ENCODE data around the gene LPA.
"Not testable (repeated sequence)": the region's sequence is repeated elsewhere in the genome, so short reads cannot be mapped to it uniquely, and the experiment has no call there.

The LPA gene

GRCh38 chr6:160667639-160668481, 3.8 kb upstream of the LPA start:
- DNase-seq = no peak

- DNase-seq = no peak
Observed at GRCh38 chr6:160662842-160663241, 1.2 kb downstream of the LPA start.

GRCh38 chr6:160662429-160662828, 1.6 kb downstream of the LPA start:
- DNase-seq = no peak

GRCh38 chr6:160661216-160661615, 2.9 kb downstream of the LPA start:
- no peak for DNase-seq

GRCh38 chr6:160659562-160659961, 4.5 kb downstream of the LPA start:
- no peak for DNase-seq

GRCh38 chr6:160634706-160635105, 29.4 kb downstream of the LPA start:
- DNase-seq = no peak

GRCh38 chr6:160595838-160596832, 67.9 kb downstream of the LPA start:
- no peak for DNase-seq

- not testable (repeated sequence) for DNase-seq
Observed at GRCh38 chr6:160595297-160595696, 68.8 kb downstream of the LPA start.

GRCh38 chr6:160586374-160586773, 77.7 kb downstream of the LPA start:
- DNase-seq = no peak

- DNase-seq = no peak
Observed at GRCh38 chr6:160583794-160584193, 80.3 kb downstream of the LPA start.

GRCh38 chr6:160581406-160581805, 82.7 kb downstream of the LPA start:
- DNase-seq = no peak

- not testable (repeated sequence) for DNase-seq
Observed at GRCh38 chr6:160578515-160578914, 85.6 kb downstream of the LPA start.

GRCh38 chr6:160573943-160574342, 90.1 kb downstream of the LPA start:
- DNase-seq = no peak

- DNase-seq = not testable (repeated sequence)
Observed at GRCh38 chr6:160571201-160571600, 92.9 kb downstream of the LPA start.

- DNase-seq = no peak
Observed at GRCh38 chr6:160544802-160545201, 119.3 kb downstream of the LPA start.

- no peak for DNase-seq
Observed at GRCh38 chr6:160535270-160535669, 128.8 kb downstream of the LPA start.

GRCh38 chr6:160534050-160534696, 129.9 kb downstream of the LPA start:
- DNase-seq = peak; percentile 47

- no peak for DNase-seq
Observed at GRCh38 chr6:160532315-160532714, 131.8 kb downstream of the LPA start.

- DNase-seq = no peak
Observed at GRCh38 chr6:160531826-160532225, 132.2 kb downstream of the LPA start.

- DNase-seq = not testable (repeated sequence)
Observed at GRCh38 chr6:160529524-160529923, 134.6 kb downstream of the LPA start.

GRCh38 chr6:160523223-160523622, 140.9 kb downstream of the LPA start:
- no peak for DNase-seq

GRCh38 chr6:160520043-160520904, 143.8 kb downstream of the LPA start:
- DNase-seq = peak; percentile 65

Data from fibroblast of skin of back (primary cell).